H9 (cell line): ENCODE results near the gene PPP2R5E. TPM values are rescaled to one million over a fixed set of nuclear protein-coding genes. Genes with fewer than 3 reads are reported as not detected.

ENCODE experiments used
- DNase-seq: peaks from one replicate; pipeline ENCODE4 v3.0.0-alpha.2; 2017
- H2AFZ ChIP-seq: one replicate; pipeline ENCODE4 v1.6.1; 2013; ENCODE audit warnings: mild to moderate bottlenecking, low read length, control low read depth, moderate library complexity
- H2AK5ac ChIP-seq: 2 replicates; pipeline ENCODE4 v1.6.1; 2013; ENCODE audit warnings: low read length, control low read depth, mixed read lengths; ENCODE audit not compliant: insufficient read length
- H2BK120ac ChIP-seq: one replicate; pipeline ENCODE4 v1.6.1; 2013; ENCODE audit warnings: low read depth, mild to moderate bottlenecking, low read length, control low read depth, inconsistent platforms; ENCODE audit not compliant: poor library complexity, severe bottlenecking
- H2BK12ac ChIP-seq: 2 replicates; pipeline ENCODE4 v1.6.1; 2013; ENCODE audit warnings: low read length, control low read depth, mixed read lengths, low read depth; ENCODE audit not compliant: insufficient read length
- H2BK15ac ChIP-seq: 2 replicates; pipeline ENCODE4 v1.6.1; 2013; ENCODE audit warnings: low read depth, low read length, control low read depth
- H2BK20ac ChIP-seq: one replicate; pipeline ENCODE4 v1.6.1; 2013; ENCODE audit warnings: low read depth, mild to moderate bottlenecking, low read length, control low read depth, inconsistent platforms; ENCODE audit not compliant: poor library complexity, severe bottlenecking
- H2BK5ac ChIP-seq: 2 replicates; pipeline ENCODE4 v1.6.1; 2013; ENCODE audit warnings: low read length, control low read depth, mixed read lengths; ENCODE audit not compliant: insufficient read length
- H3K14ac ChIP-seq: 2 replicates; pipeline ENCODE4 v1.6.1; 2013; ENCODE audit warnings: low read length, control low read depth; ENCODE audit not compliant: insufficient read depth
- H3K18ac ChIP-seq: 2 replicates; pipeline ENCODE4 v1.6.1; 2013; ENCODE audit warnings: low read depth, mild to moderate bottlenecking, mixed read lengths, low read length, control low read depth; ENCODE audit not compliant: insufficient read length
- H3K23ac ChIP-seq: 2 replicates; pipeline ENCODE4 v1.6.1; 2013; ENCODE audit warnings: low read length, control low read depth, mixed read lengths, low read depth; ENCODE audit not compliant: insufficient read length
- H3K23me2 ChIP-seq: 2 replicates; pipeline ENCODE4 v1.6.1; 2013; ENCODE audit warnings: low read depth, mild to moderate bottlenecking, mixed read lengths, low read length, control low read depth; ENCODE audit not compliant: insufficient read length, poor library complexity, severe bottlenecking
- H3K27ac ChIP-seq: 2 replicates; pipeline ENCODE4 v1.5.1; 2013; ENCODE audit warnings: low read length, control low read depth, mixed read lengths, low read depth; ENCODE audit not compliant: insufficient read length
- H3K27me3 ChIP-seq: 2 replicates; pipeline ENCODE4 v1.6.1; 2013; ENCODE audit warnings: low read length, control low read depth, inconsistent platforms; ENCODE audit not compliant: insufficient read depth
- H3K4ac ChIP-seq: 2 replicates; pipeline ENCODE4 v1.6.1; 2013; ENCODE audit warnings: low read depth, mild to moderate bottlenecking, control low read depth, inconsistent platforms, low read length, moderate library complexity
- H3K4me1 ChIP-seq: 2 replicates; pipeline ENCODE4 v1.6.1; 2013; ENCODE audit warnings: low read length, control low read depth, inconsistent platforms; ENCODE audit not compliant: insufficient read depth
- H3K4me2 ChIP-seq: 2 replicates; pipeline ENCODE4 v1.6.1; 2013; ENCODE audit warnings: low read length, control low read depth, mixed read lengths; ENCODE audit not compliant: insufficient read length, insufficient read depth
- H3K56ac ChIP-seq: 2 replicates; pipeline ENCODE4 v1.6.1; 2013; ENCODE audit warnings: low read depth, mild to moderate bottlenecking, mixed read lengths, low read length, control low read depth; ENCODE audit not compliant: insufficient read length
- H3K79me1 ChIP-seq: 2 replicates; pipeline ENCODE4 v1.6.1; 2013; ENCODE audit warnings: low read depth, mild to moderate bottlenecking, moderate library complexity, low read length, control low read depth, inconsistent platforms; ENCODE audit not compliant: insufficient read depth, poor library complexity, severe bottlenecking
- H3K79me2 ChIP-seq: 2 replicates; pipeline ENCODE4 v1.6.1; 2013; ENCODE audit warnings: low read length, control low read depth, inconsistent platforms; ENCODE audit not compliant: insufficient read depth
- H3K9ac ChIP-seq: 2 replicates; pipeline ENCODE4 v1.6.1; 2013; ENCODE audit warnings: low read length, control low read depth, mixed read lengths; ENCODE audit not compliant: insufficient read length; ENCODE audit errors: extremely low read depth
- H3K9me3 ChIP-seq: one replicate; pipeline ENCODE4 v1.6.1; 2013; ENCODE audit warnings: low read depth, low read length, inconsistent platforms; ENCODE audit not compliant: control insufficient read depth
- H3T11ph ChIP-seq: one replicate; pipeline ENCODE4 v1.6.1; 2013; ENCODE audit warnings: mild to moderate bottlenecking, low read length, control low read depth, inconsistent platforms
- H4K20me1 ChIP-seq: one replicate; pipeline ENCODE4 v1.6.1; 2013; ENCODE audit not compliant: control insufficient read depth, insufficient read length, insufficient read depth
- H4K5ac ChIP-seq: 2 replicates; pipeline ENCODE4 v1.6.1; 2013; ENCODE audit warnings: low read depth, mild to moderate bottlenecking, mixed read lengths, low read length, control low read depth; ENCODE audit not compliant: insufficient read length
- H4K8ac ChIP-seq: replicated peaks from 2 replicates; pipeline ENCODE4 v1.6.1; 2013; ENCODE audit warnings: low read length, control low read depth, mixed read lengths, low read depth; ENCODE audit not compliant: insufficient read length
- H4K91ac ChIP-seq: 2 replicates; pipeline ENCODE4 v1.6.1; 2013; ENCODE audit warnings: low read depth, mild to moderate bottlenecking, moderate library complexity, mixed read lengths, low read length, control low read depth; ENCODE audit not compliant: insufficient read length
- H3K27ac Mint-ChIP-seq, 3 experiments: 2 replicates in 2 of 3; 3 replicates in 1 of 3; pipeline ENCODE4 v1.8.0; 2020 to 2021; ENCODE audit warnings: mixed read lengths in 3 of 3, mild to moderate bottlenecking in 1 of 3, moderate library complexity in 1 of 3
- H3K27me3 Mint-ChIP-seq: 2 replicates; pipeline ENCODE4 v1.8.0; 2021; ENCODE audit warnings: low read depth, mild to moderate bottlenecking, moderate library complexity, mixed read lengths
- H3K36me3 Mint-ChIP-seq, 3 experiments: 2 replicates in 2 of 3; 3 replicates in 1 of 3; pipeline ENCODE4 v1.8.0; 2020 to 2021; ENCODE audit warnings: low read depth in 3 of 3, mixed read lengths in 3 of 3; ENCODE audit not compliant: insufficient read depth in 1 of 3
- H3K4me1 Mint-ChIP-seq, 2 experiments: 2 replicates each; pipeline ENCODE4 v1.8.0; 2020; ENCODE audit warnings: mixed read lengths in 2 of 2
- H3K4me3 Mint-ChIP-seq, 2 experiments: 2 replicates in 1 of 2; 3 replicates in 1 of 2; pipeline ENCODE4 v1.8.0; 2020 to 2021; ENCODE audit warnings: mild to moderate bottlenecking in 2 of 2, mixed read lengths in 2 of 2, moderate library complexity in 1 of 2
- H3K9me3 Mint-ChIP-seq, 2 experiments: 2 replicates in 1 of 2; 3 replicates in 1 of 2; pipeline ENCODE4 v1.8.0; 2020; ENCODE audit warnings: mild to moderate bottlenecking in 2 of 2, mixed read lengths in 2 of 2, moderate library complexity in 1 of 2
- CTCF ChIP-seq: fragments of 200-600 bp; sonication (generic); conservative IDR thresholded peaks from 3 replicates; pipeline ENCODE4 v1.8.0; 2021; ENCODE audit warnings: antibody characterized with exemption, mild to moderate bottlenecking
- WGBS: extraction: QIAGEN DNeasy Blood & Tissue Kit; methylation state at CpG from one replicate; pipeline ENCODE4 v1.1.7; 2013; ENCODE audit warnings: missing lambda C conversion rate, low lambda C conversion rate, mixed read lengths; ENCODE audit not compliant: insufficient read length; ENCODE audit errors: extremely low coverage; 5-methylcytosine and 5-hydroxymethylcytosine counted together
- total RNA-seq: library from RNA; stranded (reverse); gene quantifications from 2 replicates; pipeline ENCODE4 v1.2.1, GENCODE V29; 2021

PPP2R5E gene
- total RNA-seq, 1 experiment from 2014 or later = 65.8 TPM

- no peak overlapping the region for H3K23ac ChIP-seq
- H3K27me3 ChIP-seq = no peaks in the 10 kb centered on the region
- H2BK15ac ChIP-seq = no peak overlapping the region
- peaks cover 3 to 4% of the 10 kb centered on the region in 2 experiments; a peak in 3 of 4 replicates for H3K4me1 Mint-ChIP-seq
- no peak overlapping the region for H2BK20ac ChIP-seq
- no peaks in the 10 kb centered on the region for H4K20me1 ChIP-seq
- H3K79me1 ChIP-seq = no peaks in the 10 kb centered on the region
- no peaks in the 10 kb centered on the region for H3K4me1 ChIP-seq
- no peak overlapping the region for H3K56ac ChIP-seq
- no peak overlapping the region for H3K9ac ChIP-seq
- no peak overlapping the region for H4K91ac ChIP-seq
- H2BK120ac ChIP-seq = no peak overlapping the region
- DNase-seq = no peak
- H3K27me3 Mint-ChIP-seq = no peaks in the 10 kb centered on the region; the same call in 1 of the 2 replicates
- H2BK12ac ChIP-seq = no peak overlapping the region
- no peak overlapping the region for H3K4me3 Mint-ChIP-seq
- no peak overlapping the region for H2AK5ac ChIP-seq
- no peak overlapping the region for H4K8ac ChIP-seq
- H3K14ac ChIP-seq = no peak overlapping the region
- peak overlapping the region in 1 of 3 experiments; percentile 60; a peak in 1 of 7 replicates for H3K27ac Mint-ChIP-seq
- no peak overlapping the region for H3K4me2 ChIP-seq
- H3K9me3 Mint-ChIP-seq = peaks cover 7 to 8% of the 10 kb centered on the region in 2 experiments
- no peaks in the 10 kb centered on the region for H3K79me2 ChIP-seq
- no peak overlapping the region for H4K5ac ChIP-seq
- no peak overlapping the region for H2BK5ac ChIP-seq
- no peak overlapping the region for H3K27ac ChIP-seq
- H3K23me2 ChIP-seq = no peaks in the 10 kb centered on the region
- H2AFZ ChIP-seq = no peak overlapping the region
- TF ChIP-seq CTCF = no peak
- no peak overlapping the region for H3T11ph ChIP-seq
- H3K18ac ChIP-seq = no peak overlapping the region
- H3K4ac ChIP-seq = no peak overlapping the region
- peaks cover 5 to 11% (median 8%) of the 10 kb centered on the region in 3 experiments; a peak in 4 of 7 replicates for H3K36me3 Mint-ChIP-seq
- H3K9me3 ChIP-seq = no peaks in the 10 kb centered on the region
- WGBS = no CpG with 5 or more reads among the region's 8 CpGs
Measured at GRCh38 chr14:63362389-63362819, 180.8 kb downstream of the PPP2R5E start.
